HUES6 (cell line): ENCODE data around the gene IKZF3.

ENCODE experiments used
- H3K27ac ChIP-seq: 2 replicates; pipeline ENCODE4 v1.7.0; 2013; ENCODE audit warnings: low read depth, mild to moderate bottlenecking, low read length, inconsistent platforms
- H3K27me3 ChIP-seq: 2 replicates; pipeline ENCODE4 v1.6.1; 2013; ENCODE audit warnings: low read length; ENCODE audit not compliant: control insufficient read depth, insufficient read depth
- H3K36me3 ChIP-seq: 2 replicates; pipeline ENCODE4 v1.6.1; 2013; ENCODE audit warnings: low read length; ENCODE audit not compliant: control insufficient read depth, insufficient read depth
- H3K4me1 ChIP-seq: 2 replicates; pipeline ENCODE4 v1.6.1; 2013; ENCODE audit warnings: low read length; ENCODE audit not compliant: control insufficient read depth, insufficient read depth
- H3K4me3 ChIP-seq: 2 replicates; pipeline ENCODE4 v1.5.1; 2013; ENCODE audit warnings: low read depth, low read length
- H3K9ac ChIP-seq: one replicate; pipeline ENCODE4 v1.6.1; 2013; ENCODE audit warnings: mild to moderate bottlenecking, low read length
- H3K9me3 ChIP-seq: 2 replicates; pipeline ENCODE4 v1.6.1; 2013; ENCODE audit warnings: low read depth, low read length; ENCODE audit not compliant: control insufficient read depth, insufficient read depth

Gene IKZF3

DNA sequence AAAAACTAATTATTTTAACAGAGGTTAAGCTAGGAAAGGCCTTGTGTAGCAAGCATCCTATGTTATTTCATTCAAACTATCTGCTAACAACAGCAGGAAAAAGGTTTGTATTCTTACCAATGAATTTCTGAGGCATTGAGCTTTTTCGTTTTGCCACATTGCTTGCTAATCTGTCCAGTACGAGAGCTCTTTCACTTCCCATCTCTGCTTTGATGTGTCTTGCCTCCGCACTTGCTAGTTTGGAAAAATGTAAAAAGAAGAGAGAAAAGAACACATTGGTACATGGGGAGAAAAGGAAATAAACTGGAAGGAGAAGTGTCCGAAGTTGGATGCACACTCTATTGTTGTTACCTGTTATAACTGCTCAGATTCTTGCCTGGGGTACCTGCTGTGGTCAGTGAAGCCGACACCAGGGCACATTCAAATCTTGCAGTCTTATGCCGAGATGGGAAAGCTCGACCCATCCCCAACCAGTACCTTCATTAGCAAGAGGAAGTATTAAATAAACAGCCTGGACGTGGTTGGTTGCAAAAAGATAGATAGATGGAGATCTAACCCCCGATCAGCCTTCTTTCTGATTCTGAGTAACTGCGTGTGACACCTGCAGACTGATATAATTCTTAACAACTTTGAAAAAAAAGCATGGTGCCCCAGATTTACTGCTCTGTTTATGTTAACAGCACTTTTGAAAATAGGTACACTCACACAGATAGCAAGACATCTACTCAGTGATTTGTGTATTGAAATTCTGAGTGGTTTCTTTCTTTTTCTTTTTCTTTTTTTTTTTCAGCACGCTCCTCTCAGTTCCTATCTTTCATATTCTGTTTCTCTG lies 86.4 kb downstream of the IKZF3 start:
- Histone ChIP-seq H3K27me3 (no peaks in the 10 kb centered on the region; the same call in 1 of the 2 replicates), H3K36me3 (no peaks in the 10 kb centered on the region), H3K4me1 (peaks cover 6% of the 10 kb centered on the region; the same call in 1 of the 2 replicates), H3K4me3 (no peak overlapping the region), H3K27ac (no peak overlapping the region), H3K9me3 (no peaks in the 10 kb centered on the region), H3K9ac (no peak overlapping the region)

DNA sequence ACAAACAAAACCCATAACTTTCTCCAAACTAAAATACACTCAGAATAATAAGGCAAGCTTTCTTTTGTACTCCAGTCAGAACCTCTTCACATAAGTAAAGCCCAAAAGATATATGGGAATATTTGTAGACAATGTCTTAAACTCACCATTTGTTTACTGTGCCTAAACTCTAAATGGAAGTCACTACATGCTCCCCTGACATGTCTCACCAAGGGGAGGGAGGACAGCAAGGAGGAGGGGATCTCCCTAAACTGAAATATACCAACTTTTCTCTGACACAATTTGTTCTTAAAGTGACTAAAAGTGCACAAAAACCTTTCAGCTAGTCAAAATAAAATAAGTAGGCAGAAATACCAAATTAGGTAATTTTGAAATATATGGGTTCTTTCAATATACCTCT lies 87.9 kb downstream of the IKZF3 start:
- no peak overlapping the region for H3K9ac ChIP-seq

DNA sequence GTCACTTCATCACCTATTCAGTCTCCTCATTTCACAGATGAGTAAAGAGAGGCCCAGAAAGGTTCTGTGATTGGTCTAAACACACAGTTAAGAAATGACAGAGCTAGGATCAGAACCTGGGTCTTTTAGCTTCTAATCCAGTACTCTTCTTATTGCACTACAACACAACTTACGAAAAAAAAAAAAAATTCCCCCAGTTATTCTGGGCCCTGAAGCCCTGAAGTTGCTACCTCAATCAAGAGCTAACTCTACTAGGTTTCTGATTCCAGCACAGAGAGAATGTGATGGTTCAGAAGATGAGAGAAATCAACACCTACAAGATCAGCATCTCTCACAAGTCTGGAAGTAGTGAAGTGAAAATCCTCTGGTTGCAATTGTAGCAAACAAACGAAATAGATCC lies 89.1 kb downstream of the IKZF3 start:
- H3K27me3 ChIP-seq = no peaks in the 10 kb centered on the region
- H3K36me3 ChIP-seq = no peaks in the 10 kb centered on the region
- H3K4me3 ChIP-seq = no peak overlapping the region
- H3K9ac ChIP-seq = no peak overlapping the region
- no peaks in the 10 kb centered on the region for H3K9me3 ChIP-seq
- no peak overlapping the region for H3K27ac ChIP-seq
- peaks cover 6% of the 10 kb centered on the region; the same call in 1 of the 2 replicates for H3K4me1 ChIP-seq

More for the DNA sequence above, 87.9 kb downstream of the IKZF3 start:
- Histone ChIP-seq H3K36me3 (no peaks in the 10 kb centered on the region), H3K9me3 (no peaks in the 10 kb centered on the region), H3K4me3 (no peak overlapping the region), H3K4me1 (peaks cover 6% of the 10 kb centered on the region; the same call in 1 of the 2 replicates), H3K27me3 (no peaks in the 10 kb centered on the region), H3K27ac (no peak overlapping the region)

DNA sequence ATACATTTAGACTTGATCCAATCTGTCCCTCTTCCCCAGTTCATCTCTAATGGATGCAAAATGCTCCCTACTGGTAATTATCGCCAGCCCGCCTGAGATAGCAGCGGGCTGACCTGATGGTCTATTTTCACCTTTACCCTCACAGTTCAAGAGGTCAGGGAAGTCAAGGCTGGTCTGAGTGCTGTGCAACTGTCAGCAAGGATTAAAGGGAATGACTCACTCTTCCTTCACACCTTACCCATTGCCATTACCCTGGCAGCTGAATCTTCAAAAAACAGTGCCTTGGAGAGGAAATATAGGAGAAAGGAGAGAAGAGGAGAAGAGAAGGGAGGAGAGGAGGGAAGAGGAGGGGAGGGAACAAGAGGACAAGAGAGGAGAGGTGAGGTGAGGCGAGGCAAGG lies 90.1 kb downstream of the IKZF3 start:
- Histone ChIP-seq H3K36me3 (no peaks in the 10 kb centered on the region), H3K27ac (no peak overlapping the region), H3K27me3 (no peaks in the 10 kb centered on the region), H3K4me3 (no peak overlapping the region), H3K4me1 (peaks cover 6% of the 10 kb centered on the region; the same call in 1 of the 2 replicates), H3K9ac (no peak overlapping the region), H3K9me3 (no peaks in the 10 kb centered on the region)

DNA sequence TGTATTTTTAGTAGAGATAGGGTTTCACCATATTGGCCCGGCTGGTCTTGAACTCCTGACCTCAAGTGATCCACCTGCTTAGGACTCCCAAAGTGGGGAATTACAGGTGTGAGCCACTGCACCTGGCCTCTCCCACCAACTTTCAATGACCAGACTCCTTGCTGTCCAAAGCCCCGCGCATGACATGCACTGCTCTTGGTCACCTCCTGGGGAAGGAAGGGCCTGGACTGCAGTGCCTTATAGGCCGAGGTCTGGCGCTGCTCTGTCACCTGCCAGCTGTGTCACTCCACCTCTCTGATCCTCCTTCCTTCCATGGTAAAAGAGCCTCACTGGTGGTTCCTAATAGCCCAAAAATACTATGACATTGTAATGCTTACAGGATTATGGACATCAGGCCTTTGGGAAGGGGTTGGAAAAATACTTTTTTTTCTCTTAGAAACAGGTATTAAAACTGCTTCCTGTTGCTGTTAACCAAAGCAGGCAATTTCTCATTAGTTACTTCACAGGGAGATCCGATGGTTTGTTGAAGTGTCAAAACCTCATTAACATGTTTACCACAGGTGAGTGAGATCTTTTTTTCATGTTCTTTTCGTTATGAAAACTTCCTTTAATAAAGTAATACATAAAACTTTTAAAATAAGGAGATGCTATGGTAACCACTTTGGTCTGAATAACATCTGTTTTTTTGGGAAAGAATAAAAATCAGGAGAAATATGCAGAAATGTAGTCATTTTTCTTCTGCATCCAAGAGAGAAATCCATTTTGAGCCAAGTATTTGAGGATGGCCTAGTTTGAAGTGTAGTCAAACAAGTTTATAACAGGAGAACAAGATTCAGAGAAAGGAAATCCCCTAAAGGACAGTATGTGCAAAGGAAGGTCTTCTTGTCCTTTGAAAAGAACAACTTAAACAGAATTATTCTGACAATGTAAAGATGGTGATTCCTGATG lies 90.9 kb downstream of the IKZF3 start:
- H3K27ac ChIP-seq = no peak overlapping the region
- peaks cover 6% of the 10 kb centered on the region; the same call in 1 of the 2 replicates for H3K4me1 ChIP-seq
- no peaks in the 10 kb centered on the region for H3K27me3 ChIP-seq
- H3K9me3 ChIP-seq = no peaks in the 10 kb centered on the region
- H3K36me3 ChIP-seq = no peaks in the 10 kb centered on the region
- H3K4me3 ChIP-seq = no peak overlapping the region
- H3K9ac ChIP-seq = no peak overlapping the region

DNA sequence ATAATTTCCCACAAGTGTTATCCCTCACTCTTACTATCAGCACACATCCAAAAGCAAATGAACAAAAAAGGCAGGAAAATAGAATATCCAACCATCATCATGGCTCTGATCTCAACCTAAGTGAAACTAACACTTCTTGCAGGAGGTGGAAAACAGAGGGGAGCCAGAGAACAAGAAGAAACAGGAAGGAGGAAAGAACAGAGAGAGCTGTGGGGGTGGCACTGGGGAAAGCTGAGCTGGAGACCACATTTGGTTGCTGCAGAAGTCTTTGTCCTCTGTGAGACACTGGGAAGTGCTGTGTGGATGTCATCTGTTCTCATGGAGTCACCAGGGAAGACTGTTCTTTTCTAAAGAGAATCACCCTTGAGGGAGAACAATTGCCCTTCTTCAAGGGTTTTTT lies 91.7 kb downstream of the IKZF3 start:
- Histone ChIP-seq H3K4me3 (no peak overlapping the region), H3K9me3 (no peaks in the 10 kb centered on the region), H3K27me3 (no peaks in the 10 kb centered on the region), H3K27ac (no peak overlapping the region), H3K9ac (no peak overlapping the region), H3K36me3 (no peaks in the 10 kb centered on the region), H3K4me1 (peaks cover 6% of the 10 kb centered on the region; the same call in 1 of the 2 replicates)

DNA sequence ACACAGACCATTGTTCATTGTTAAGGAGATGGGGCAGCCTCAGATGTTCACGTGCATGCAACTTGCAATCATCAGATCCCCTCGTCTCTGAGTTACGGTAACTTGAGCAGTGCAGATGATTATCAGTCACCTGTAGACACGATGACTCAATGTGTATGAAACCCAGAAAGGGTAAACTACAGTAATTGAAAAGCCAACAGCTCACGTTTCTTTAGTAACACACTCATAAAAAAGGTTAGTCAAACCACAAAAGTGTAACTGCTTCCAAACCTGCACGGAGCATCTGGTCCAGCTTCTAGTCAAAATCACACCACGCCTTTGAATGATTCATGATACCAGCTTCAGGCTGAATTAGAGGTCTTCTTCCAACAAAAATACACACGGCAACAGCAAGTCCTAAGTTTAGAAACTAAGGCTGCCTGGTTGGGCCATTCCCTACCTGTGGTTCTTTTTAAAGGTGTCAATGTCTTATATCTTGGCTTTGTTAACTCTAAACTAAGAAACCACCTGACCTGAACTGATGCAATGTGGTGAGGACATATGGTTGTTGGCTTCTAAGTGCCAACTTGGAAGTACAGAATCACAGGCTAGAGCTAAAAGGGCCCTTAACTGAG lies 94.0 kb downstream of the IKZF3 start:
- Histone ChIP-seq H3K36me3 (no peaks in the 10 kb centered on the region), H3K4me3 (no peak overlapping the region), H3K27me3 (no peaks in the 10 kb centered on the region; the same call in 1 of the 2 replicates), H3K9ac (no peak overlapping the region), H3K27ac (no peak overlapping the region), H3K9me3 (no peaks in the 10 kb centered on the region), H3K4me1 (peaks cover 6% of the 10 kb centered on the region; the same call in 1 of the 2 replicates)

DNA sequence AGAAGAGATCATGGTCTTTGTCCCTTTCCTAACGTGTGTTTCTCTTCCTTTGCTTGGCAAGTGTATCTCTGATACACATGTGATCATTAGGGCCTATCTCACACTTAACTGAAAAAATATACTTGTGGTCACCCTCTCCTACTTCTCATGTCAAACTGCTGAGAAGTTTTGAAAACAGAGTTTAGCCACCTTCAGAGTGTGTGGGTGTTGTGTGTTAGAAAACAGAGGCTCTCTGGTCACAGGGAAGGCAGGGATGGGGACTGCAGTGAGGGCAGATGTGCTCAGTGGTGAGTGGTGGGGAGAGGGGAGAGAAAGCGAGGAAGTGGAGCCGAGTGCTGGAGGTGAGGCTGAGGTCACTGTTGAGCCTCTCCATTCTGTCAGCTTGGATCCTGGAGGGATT lies 97.0 kb downstream of the IKZF3 start:
- Histone ChIP-seq H3K36me3 (no peaks in the 10 kb centered on the region), H3K27me3 (no peaks in the 10 kb centered on the region; the same call in 1 of the 2 replicates), H3K4me1 (no peaks in the 10 kb centered on the region)

DNA sequence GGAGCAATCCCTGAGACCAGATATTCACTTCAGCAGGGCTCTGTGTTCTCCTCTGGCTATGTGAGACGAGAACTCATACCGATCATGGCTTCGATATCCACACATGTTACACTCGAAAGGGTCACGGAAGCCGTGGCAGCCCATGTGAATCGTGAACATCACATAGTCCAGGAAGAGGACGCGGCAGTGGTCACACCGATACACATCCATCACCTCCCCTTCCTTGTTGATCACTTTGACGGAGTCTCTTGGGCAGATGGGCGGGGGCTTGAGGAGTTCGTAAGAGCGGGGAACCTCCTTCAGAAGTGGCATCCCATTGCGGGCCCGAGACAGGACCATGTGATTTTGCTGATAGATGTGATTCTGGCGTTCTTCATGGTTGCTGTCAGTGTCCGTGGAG lies 98.3 kb downstream of the IKZF3 start:
- Histone ChIP-seq H3K27ac (no peak overlapping the region), H3K4me1 (no peaks in the 10 kb centered on the region), H3K36me3 (no peaks in the 10 kb centered on the region)

More for the DNA sequence above, 97.0 kb downstream of the IKZF3 start:
- Histone ChIP-seq H3K27ac (no peak overlapping the region), H3K9me3 (no peaks in the 10 kb centered on the region), H3K9ac (no peak overlapping the region), H3K4me3 (no peak overlapping the region)

DNA sequence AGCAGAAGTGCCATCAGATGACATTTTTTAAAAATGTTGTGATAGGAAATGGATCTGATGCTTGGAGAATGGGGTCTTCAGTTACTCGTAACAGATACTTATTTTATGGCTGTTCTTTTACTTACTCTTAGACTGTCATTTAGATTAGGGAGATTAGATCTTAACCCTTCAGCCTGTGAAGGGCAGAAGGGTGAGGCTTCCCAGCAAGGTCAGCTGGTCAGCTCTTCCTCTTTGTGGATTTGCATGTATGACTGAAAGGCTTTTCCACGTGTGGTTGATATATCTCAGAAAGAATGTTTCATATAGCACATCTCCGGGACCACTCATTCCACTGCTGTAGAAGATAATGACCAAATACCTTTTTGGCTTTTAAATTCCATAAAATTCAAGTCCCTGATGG lies 98.9 kb downstream of the IKZF3 start:
- Histone ChIP-seq H3K36me3 (no peaks in the 10 kb centered on the region), H3K27ac (no peak overlapping the region), H3K9ac (no peak overlapping the region), H3K4me3 (no peak overlapping the region), H3K27me3 (no peaks in the 10 kb centered on the region; the same call in 1 of the 2 replicates), H3K4me1 (no peaks in the 10 kb centered on the region), H3K9me3 (no peaks in the 10 kb centered on the region)

More for the DNA sequence above, 98.3 kb downstream of the IKZF3 start:
- Histone ChIP-seq H3K9me3 (no peaks in the 10 kb centered on the region), H3K9ac (no peak overlapping the region), H3K27me3 (no peaks in the 10 kb centered on the region; the same call in 1 of the 2 replicates), H3K4me3 (no peak overlapping the region)
